Measurements from ENCODE around the gene FAAP20. TPM values are rescaled to one million over a fixed set of nuclear protein-coding genes. Genes with fewer than 3 reads are reported as not detected.

FAAP20 gene, protein sequence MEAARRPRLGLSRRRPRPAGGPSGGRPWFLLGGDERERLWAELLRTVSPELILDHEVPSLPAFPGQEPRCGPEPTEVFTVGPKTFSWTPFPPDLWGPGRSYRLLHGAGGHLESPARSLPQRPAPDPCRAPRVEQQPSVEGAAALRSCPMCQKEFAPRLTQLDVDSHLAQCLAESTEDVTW
- total RNA-seq (10 to 100 TPM; 39.4 to 49.3 TPM), polyA plus RNA-seq (10 to 100 TPM; 70.1 to 76.6 (median 74.9) TPM), total RNA-seq (21.6 to 31.5 (median 23.0) reads per million in 6 experiments)

DNA sequence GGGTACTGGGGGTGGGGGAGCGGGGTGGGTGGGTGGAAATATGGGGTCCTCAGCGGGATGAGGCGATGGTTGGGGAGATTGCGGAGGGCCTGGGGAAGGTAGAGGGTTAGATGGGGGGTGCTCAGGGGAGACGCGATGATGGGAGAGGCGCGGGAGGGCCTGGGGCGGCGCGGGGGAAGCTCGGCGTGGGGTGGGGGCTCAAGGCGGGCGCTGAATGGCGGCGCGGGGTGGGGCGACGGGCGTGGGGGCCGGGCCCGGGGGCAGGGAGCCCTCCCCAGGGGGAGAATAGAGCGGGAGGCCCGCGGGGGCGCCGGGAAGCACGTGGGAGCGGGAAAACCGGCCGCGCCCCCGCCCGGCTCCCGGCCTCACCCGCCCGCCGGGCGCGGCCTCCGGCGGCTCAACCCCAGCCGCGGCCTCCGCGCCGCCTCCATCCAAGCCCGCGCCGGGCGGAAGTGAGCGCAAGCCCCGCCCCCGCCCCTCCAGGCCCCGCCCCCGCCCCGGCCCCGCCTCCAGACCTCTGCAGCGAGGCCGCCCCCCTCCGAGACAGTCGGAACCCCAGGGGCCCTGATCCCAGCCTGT is at the start of gene FAAP20:
Gene FAAP20, minus strand, starts transcription at position 454 of the 579 bp plus-strand sequence. Its CDS starts 23 bp downstream, at position 431.
- Mint-ChIP-seq H3K36me3 (no peaks in the 10 kb centered on the region), H3K4me1 (peaks cover 3 to 43% (median 30%) of the 10 kb centered on the region in 4 donors), H3K9me3 (no peaks in the 10 kb centered on the region), H3K27me3 (no peaks in the 10 kb centered on the region), H3K27ac (peak within 1 kb of the TSS; percentile 53 to 97 (median 92)), H3K4me3 (peak within 1 kb of the TSS; percentile 75 to 91 (median 85))
- DNase-seq: peak in 4 of 10 donors; percentile 67 to 75 (median 70)
- ATAC-seq: peak; percentile 61 to 63
- POLR2A ChIA-PET: interaction anchor here (0.6 to 24.5 kb wide), 22 partner anchors 12 to 384 kb away, joined by 3 to 303 read pairs (median 6); partner anchors contain the start of genes MORN1, PANK4, RER1 and SKI

GRCh38 chr1:2242814-2243725 is 48.5 kb upstream of the FAAP20 start:
- DNase-seq: no peak
- H3K4me3 Mint-ChIP-seq: peak overlapping the region in 8 of 10 donors; percentile 4 to 67 (median 42)
- peak in 1 of 2 donors; percentile 3 for ATAC-seq

GRCh38 chr1:2241820-2242219 is 47.2 kb upstream of the FAAP20 start:
- Mint-ChIP-seq H3K9me3 (no peaks in the 10 kb centered on the region), H3K27ac (peak overlapping the region; percentile 47 to 94 (median 80)), H3K4me1 (peaks cover 45 to 95% (median 80%) of the 10 kb centered on the region in 4 donors), H3K27me3 (peaks cover 0 to 1% (median 0%) of the 10 kb centered on the region in 5 donors), H3K36me3 (peaks cover 0 to 32% (median 22%) of the 10 kb centered on the region in 3 donors), H3K4me3 (peak overlapping the region; percentile 11 to 80 (median 63))
- POLR2A ChIA-PET: interaction anchor here (20.9 kb wide), 1 partner anchor 10 kb away, joined by 388 read pairs; no protein-coding TSS in a partner anchor
- ATAC-seq (no peak), DNase-seq (no peak)

More at GRCh38 chr1:2242814-2243725, 48.5 kb upstream of the FAAP20 start:
- H3K4me1 Mint-ChIP-seq: peaks cover 38 to 96% (median 80%) of the 10 kb centered on the region in 4 donors
- POLR2A ChIA-PET: interaction anchor here (17.4 to 20.9 kb wide), 2 partner anchors 8 to 9 kb away, joined by 388 read pairs; partner anchors contain the start of gene SKI
- no peaks in the 10 kb centered on the region for H3K9me3 Mint-ChIP-seq
- peaks cover 0 to 1% (median 0%) of the 10 kb centered on the region in 5 donors for H3K27me3 Mint-ChIP-seq
- peak overlapping the region in 9 of 10 donors; percentile 31 to 94 (median 62) for H3K27ac Mint-ChIP-seq
- H3K36me3 Mint-ChIP-seq: peaks cover 0 to 32% (median 22%) of the 10 kb centered on the region in 3 donors

- Mint-ChIP-seq H3K27me3 (peaks cover 0 to 1% (median 0%) of the 10 kb centered on the region in 5 donors), H3K27ac (peak overlapping the region; percentile 82 to 95 (median 90)), H3K4me1 (peaks cover 41 to 96% (median 80%) of the 10 kb centered on the region in 4 donors), H3K4me3 (peak overlapping the region; percentile 62 to 87 (median 74)), H3K36me3 (peaks cover 0 to 30% (median 22%) of the 10 kb centered on the region in 3 donors), H3K9me3 (no peaks in the 10 kb centered on the region)
- DNase-seq (peak in 4 of 10 donors; percentile 15 to 52 (median 38)), ATAC-seq (peak; percentile 35 to 44)
- POLR2A ChIA-PET: interaction anchor here (1.1 to 20.9 kb wide), 4 partner anchors 9 to 59 kb away, joined by 3 to 388 read pairs (median 12); no protein-coding TSS in a partner anchor
Measured at GRCh38 chr1:2240270-2241156, 45.9 kb upstream of the FAAP20 start.

DNA sequence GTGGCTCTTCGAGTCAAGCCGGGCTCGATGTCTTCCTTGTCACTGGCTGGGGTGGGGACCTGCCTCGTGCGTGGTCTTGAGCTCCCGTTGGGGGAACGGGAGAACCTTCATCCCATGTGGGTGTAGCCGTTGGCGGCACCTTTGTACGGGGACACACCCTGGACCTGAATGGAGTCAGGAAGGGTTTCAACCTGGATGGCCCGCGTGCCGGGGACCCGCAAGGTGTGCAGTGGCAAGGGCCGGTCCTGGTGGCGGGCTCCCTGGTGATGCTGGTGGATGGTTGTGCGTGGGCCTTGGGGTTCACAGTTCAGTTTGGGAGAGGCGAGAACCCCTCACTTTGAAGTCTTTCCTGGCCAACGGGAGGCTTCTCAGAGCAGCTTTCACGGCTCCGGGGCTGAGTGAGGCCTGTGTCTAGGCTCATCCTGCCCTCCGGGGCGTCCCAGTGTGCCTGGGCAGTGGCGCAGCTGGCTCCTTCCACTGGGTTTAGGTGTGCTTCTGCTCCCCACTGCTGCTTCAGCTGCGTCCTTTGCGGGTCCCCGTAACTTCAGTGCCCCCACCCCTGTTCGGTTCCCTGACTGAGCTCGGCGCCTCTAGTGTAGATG is 44.9 kb upstream of the FAAP20 start:
- Mint-ChIP-seq H3K36me3 (peaks cover 0 to 29% (median 19%) of the 10 kb centered on the region in 3 donors), H3K27ac (peak overlapping the region; percentile 71 to 95 (median 89)), H3K4me3 (peak overlapping the region; percentile 24 to 87 (median 74)), H3K4me1 (peaks cover 39 to 95% (median 84%) of the 10 kb centered on the region in 4 donors), H3K27me3 (peaks cover 0 to 1% (median 0%) of the 10 kb centered on the region in 5 donors), H3K9me3 (no peaks in the 10 kb centered on the region)
- POLR2A ChIA-PET: interaction anchor here (1.2 to 20.9 kb wide), 3 partner anchors 8 to 27 kb away, joined by 4 to 388 read pairs (median 20); no protein-coding TSS in a partner anchor
- ATAC-seq (no peak), DNase-seq (no peak)

- POLR2A ChIA-PET: interaction anchor here (0.6 to 20.9 kb wide), 5 partner anchors 7 to 28 kb away, joined by 4 to 388 read pairs (median 7); no protein-coding TSS in a partner anchor
- peaks cover 42 to 96% (median 88%) of the 10 kb centered on the region in 4 donors for H3K4me1 Mint-ChIP-seq
Measured at GRCh38 chr1:2239013-2239370, 44.4 kb upstream of the FAAP20 start.

DNA sequence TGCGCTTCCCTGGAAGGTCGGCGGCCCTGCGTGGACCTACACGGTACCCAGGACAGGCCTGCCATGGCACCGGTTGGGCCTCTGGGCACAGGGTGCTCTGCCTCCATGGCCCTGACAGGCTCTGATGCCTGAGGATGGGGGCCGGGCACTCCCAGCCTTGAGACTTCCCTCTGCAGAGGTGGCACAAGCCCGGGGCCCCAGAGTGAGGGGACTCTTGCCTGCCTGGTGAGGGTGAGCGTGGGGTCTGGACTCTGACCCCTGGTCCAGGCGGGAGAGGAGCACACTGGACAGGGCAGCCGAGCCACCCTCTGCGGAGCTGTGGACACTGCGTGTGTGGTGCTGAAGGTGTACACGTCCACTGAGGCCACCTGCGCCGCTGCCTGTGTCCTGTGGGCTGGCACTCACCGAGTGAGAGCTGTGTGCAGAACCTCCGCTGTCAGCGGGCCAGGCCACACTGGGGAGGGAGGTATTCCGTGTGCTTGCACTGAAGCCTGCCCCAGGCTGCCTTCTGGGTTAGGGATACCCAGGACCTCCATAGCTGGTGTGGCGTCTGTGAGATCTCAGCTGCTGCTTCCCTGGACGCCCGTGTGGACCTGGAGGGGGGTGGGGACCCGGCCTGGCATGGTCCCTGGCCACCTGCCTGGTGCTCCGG is 43.9 kb upstream of the FAAP20 start:
- Mint-ChIP-seq H3K9me3 (no peaks in the 10 kb centered on the region), H3K4me3 (peak overlapping the region in 7 of 10 donors; percentile 46 to 98 (median 62)), H3K4me1 (peaks cover 38 to 96% (median 88%) of the 10 kb centered on the region in 4 donors), H3K27me3 (peaks cover 0 to 1% (median 0%) of the 10 kb centered on the region in 5 donors), H3K27ac (peak overlapping the region in 6 of 10 donors; percentile 14 to 90 (median 87)), H3K36me3 (peaks cover 0 to 23% (median 17%) of the 10 kb centered on the region in 3 donors)
- POLR2A ChIA-PET: interaction anchor here (0.6 to 20.9 kb wide), 6 partner anchors 9 to 63 kb away, joined by 4 to 388 read pairs (median 6); no protein-coding TSS in a partner anchor
- ATAC-seq (no peak), DNase-seq (peak in 2 of 10 donors; percentile 6 to 15)

More at GRCh38 chr1:2239013-2239370, 44.4 kb upstream of the FAAP20 start:
- Mint-ChIP-seq H3K4me3 (peak overlapping the region; percentile 20 to 87 (median 53)), H3K9me3 (no peaks in the 10 kb centered on the region), H3K27ac (peak overlapping the region in 9 of 10 donors; percentile 55 to 90 (median 85)), H3K27me3 (peaks cover 0 to 1% (median 0%) of the 10 kb centered on the region in 5 donors), H3K36me3 (peaks cover 0 to 28% (median 17%) of the 10 kb centered on the region in 3 donors)
- no peak for ATAC-seq
- no peak for DNase-seq

DNA sequence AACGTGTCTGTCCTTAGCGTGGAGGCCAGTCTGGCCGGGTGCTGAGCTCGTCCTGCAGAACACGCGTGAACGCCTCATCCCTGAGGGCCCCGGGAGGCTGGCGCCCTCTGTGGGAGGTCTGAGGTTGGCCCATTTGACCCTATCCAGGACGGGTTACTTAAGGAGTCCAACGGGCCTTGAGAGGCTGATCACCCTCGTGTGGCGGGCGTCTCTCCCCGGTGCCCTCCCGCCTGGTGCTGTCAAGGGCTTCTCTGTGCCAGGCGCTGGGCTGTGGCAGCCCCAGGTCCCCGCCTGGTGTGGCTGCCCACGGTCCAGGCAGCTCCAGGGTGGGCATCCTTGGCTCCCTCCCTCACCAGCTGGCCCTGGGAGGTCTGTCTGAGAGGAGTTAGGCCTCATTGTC is 43.2 kb upstream of the FAAP20 start:
- H3K9me3 Mint-ChIP-seq: no peaks in the 10 kb centered on the region
- POLR2A ChIA-PET: interaction anchor here (1.5 to 20.9 kb wide), 4 partner anchors 9 to 63 kb away, joined by 5 to 388 read pairs (median 7); no protein-coding TSS in a partner anchor
- peaks cover 0 to 1% (median 0%) of the 10 kb centered on the region in 5 donors for H3K27me3 Mint-ChIP-seq
- H3K36me3 Mint-ChIP-seq: peaks cover 0 to 20% (median 16%) of the 10 kb centered on the region in 3 donors
- H3K4me3 Mint-ChIP-seq: peak overlapping the region; percentile 69 to 98 (median 80)
- H3K4me1 Mint-ChIP-seq: peaks cover 35 to 95% (median 88%) of the 10 kb centered on the region in 4 donors
- peak in 2 of 10 donors; percentile 8 to 54 for DNase-seq
- H3K27ac Mint-ChIP-seq: peak overlapping the region; percentile 90 to 99 (median 98)
- no peak for ATAC-seq

DNA sequence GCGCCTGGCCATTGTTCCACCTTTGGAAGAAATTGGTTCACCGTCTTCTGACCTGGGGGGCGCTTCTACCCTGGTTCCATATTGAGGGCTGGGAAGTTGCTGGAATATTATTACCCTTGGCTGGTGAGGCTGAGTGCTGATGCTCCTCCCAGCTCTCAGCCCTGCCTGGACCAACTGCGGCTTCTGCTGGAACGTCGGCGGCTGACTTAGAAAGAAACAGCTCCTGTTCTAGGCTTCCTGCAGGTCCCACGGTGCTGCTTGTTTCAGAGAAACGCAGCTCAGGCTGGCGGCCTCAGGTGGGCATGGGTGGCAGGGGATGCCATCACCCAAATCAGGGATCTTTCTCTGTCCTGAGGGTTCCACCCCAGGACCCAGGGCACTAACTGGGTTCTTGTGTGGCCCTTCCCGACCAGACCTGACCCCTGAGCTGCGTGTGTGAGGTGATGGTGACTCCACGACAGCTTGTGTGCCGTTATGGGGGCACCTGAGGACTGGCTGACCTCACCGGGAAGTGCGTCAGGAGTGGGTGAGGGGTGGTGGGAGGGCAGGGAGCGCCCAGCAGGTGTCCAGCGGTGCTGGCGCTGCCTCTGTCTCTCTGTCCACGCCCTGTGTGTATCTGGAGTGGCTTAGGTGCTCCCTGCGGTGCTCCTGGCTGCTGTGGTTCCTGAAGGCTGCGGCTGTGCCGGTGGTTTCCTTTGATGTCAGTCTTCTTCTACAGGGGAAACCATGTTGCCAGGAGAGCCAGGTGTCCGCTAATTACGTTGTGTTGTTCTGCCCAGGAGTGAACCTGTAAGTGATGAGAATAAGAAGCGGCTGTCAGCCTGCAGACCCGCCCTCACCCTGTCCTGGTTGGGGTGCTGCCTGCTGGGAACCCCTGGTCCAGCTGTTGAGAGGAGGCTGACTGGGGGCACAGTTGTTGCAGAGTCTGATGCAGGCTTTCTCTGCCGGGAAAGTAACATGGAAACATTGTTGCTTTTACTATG is 42.4 kb upstream of the FAAP20 start:
- DNase-seq: peak in 9 of 10 donors; percentile 37 to 85 (median 63)
- peaks cover 0 to 18% (median 12%) of the 10 kb centered on the region in 3 donors for H3K36me3 Mint-ChIP-seq
- ATAC-seq: peak; percentile 33 to 34

More for the DNA sequence above, 42.4 kb upstream of the FAAP20 start:
- H3K4me3 Mint-ChIP-seq: peak overlapping the region; percentile 69 to 98 (median 80)
- peak overlapping the region; percentile 90 to 99 (median 98) for H3K27ac Mint-ChIP-seq
- POLR2A ChIA-PET: interaction anchor here (0.6 to 20.9 kb wide), 9 partner anchors 8 to 79 kb away, joined by 3 to 388 read pairs (median 5); no protein-coding TSS in a partner anchor
- H3K27me3 Mint-ChIP-seq: peaks cover 0 to 1% (median 0%) of the 10 kb centered on the region in 5 donors
- H3K4me1 Mint-ChIP-seq: peaks cover 37 to 94% (median 88%) of the 10 kb centered on the region in 4 donors
- H3K9me3 Mint-ChIP-seq: no peaks in the 10 kb centered on the region
